ENCODE measurements around the gene RHOBTB3.

The RHOBTB3 gene

DNA sequence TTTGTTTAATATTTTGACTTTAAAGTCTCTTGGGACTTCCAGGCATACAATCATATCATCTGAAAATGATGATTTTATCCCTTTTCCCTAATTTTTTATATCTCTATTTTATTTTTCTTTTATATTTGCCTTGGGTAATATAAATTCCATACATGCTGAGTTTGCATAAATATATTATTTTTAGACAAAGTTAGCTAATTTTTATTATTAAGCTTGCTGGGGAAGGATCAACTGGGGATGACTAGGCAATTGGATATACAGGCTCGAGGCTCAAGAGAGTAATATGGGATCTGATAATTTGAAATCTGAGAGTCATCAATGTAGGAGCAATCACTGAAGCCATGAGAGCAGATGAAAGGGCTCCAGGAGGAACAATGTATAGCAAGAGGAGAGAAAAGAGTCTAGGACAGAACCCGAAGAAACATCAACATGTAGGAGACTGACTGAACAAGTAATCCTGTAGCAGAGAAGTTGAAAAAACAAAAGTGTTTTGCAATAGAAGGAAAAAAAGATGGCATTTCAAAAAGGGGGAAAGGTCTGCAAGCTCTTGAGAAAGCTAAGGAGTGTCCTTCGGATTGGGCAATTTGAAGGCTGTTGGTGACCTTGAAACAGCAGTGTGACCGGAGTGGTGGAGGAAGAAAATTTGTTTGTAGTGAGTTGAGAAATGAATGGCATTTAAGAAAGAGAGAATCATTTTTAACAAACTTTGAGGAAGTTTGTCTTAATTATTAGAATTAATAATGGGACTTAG is 17.0 kb upstream of the RHOBTB3 start:
- no peak for DNase-seq

DNA sequence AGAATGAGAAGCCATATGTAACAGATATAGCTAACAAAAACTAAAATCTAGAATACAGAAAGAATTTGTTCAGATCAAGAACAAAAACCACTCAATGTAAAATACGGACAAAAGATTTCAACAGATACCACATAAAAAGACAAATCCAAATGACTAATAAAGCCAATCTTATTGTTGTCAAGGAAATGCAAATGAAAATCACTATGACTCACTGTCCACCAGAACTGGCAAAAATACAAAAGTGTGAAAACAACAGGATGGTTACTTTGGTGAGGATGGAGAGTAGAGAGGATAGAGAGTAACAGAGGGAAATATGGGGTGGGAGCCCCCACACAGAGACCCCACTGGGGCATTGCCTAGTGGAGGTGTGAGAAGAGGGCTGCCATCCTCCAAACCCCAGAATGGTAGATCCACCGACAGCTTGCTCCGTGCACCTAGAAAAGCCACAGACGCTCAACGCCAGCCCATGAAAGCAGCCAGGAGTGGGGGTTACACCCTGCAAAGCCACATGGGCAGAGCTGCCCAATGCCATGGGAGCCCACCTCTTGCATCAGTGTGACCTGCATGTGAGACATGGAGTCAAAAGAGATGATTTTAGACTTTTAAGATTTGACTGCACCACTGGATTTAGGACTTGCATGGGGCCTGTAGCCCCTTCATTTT is 15.2 kb upstream of the RHOBTB3 start:
- DNase-seq: no peak

GRCh38 chr5:95717439-95717838 is 13.7 kb upstream of the RHOBTB3 start:
- no peak for DNase-seq

DNA sequence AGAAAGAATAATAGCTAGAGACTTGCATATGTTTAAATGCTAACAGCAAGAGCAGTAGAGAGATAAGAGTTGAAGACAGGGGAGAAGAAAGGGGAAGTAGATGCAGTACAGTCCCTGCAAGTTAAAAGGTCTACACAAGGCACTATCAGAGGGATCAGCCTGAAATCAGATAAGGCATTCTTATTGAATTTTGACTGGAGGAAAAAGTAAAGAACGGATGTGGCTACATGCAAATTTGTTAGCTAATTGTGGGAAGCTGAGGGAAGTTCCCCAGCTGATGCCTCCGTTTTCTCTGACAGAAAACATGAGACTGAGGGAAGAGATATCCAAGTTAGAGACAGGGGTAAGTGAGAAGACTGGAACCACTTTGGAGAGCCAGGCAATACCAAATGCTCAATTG is 12.9 kb upstream of the RHOBTB3 start:
- peak; percentile 79 for DNase-seq

- no peak for DNase-seq
Observed at GRCh38 chr5:95718738-95719137, 12.4 kb upstream of the RHOBTB3 start.

GRCh38 chr5:95720094-95720786 is 10.9 kb upstream of the RHOBTB3 start:
- no peak for DNase-seq

DNA sequence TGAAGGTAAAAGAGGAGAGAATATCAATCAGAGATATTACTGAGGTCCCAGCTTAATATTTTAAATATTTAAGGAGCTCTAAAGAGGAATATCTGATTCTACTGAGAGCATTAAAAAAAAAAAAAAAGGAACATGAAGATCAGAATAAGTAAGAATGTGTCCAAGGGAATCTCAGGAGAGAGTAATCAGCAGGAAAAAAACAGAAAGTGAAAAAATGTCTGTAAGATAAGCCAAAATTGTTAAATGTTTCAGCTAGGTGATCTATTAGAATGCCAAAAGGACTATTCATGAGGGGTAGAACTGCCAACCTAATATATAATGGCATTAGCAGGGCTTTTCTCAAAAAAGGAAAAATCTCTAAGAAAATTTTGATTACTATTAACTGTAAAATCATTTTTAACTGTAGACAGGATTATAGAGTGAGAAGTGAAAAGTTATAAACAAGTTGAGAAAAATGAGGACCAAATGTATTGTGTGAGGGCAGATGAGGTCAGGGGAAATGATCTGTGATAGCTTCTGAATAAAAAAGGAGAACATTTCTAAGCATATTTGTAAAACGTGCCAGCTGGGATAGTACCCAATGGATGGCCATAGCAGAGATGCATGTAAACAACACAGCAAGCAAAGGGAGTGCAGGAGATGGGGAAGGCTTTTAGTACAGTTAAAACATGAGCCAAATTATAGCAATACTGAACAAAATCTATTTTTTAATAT is 9.4 kb upstream of the RHOBTB3 start:
- DNase-seq: no peak

GRCh38 chr5:95723632-95724369 is 7.3 kb upstream of the RHOBTB3 start:
- DNase-seq: peak; percentile 83

GRCh38 chr5:95725071-95725820 is 5.9 kb upstream of the RHOBTB3 start:
- DNase-seq: peak; percentile 53

GRCh38 chr5:95725937-95726810 is 5.0 kb upstream of the RHOBTB3 start:
- DNase-seq: no peak

- DNase-seq: no peak
Observed at GRCh38 chr5:95726811-95727763, 4.0 kb upstream of the RHOBTB3 start.

DNA sequence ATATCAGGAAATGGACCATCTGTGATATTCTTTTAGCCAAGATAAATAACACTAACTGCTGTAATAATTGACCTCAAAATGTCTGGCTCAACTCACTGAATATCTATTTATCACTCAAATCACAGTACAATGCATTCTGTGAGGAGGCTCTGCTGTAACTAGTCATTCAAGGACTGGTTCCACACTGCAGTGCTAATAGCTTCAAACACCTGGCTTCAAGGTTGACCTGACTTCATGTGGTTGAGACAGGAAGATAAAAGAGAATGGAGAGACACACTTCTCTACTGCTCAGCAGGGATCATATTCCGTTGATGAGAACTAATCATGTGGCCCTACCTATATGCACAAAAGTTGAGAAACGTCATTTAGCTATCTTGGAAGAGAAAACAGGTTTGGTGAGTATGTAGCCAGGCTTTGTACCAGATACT is 3.4 kb upstream of the RHOBTB3 start:
- no peak for DNase-seq

DNA sequence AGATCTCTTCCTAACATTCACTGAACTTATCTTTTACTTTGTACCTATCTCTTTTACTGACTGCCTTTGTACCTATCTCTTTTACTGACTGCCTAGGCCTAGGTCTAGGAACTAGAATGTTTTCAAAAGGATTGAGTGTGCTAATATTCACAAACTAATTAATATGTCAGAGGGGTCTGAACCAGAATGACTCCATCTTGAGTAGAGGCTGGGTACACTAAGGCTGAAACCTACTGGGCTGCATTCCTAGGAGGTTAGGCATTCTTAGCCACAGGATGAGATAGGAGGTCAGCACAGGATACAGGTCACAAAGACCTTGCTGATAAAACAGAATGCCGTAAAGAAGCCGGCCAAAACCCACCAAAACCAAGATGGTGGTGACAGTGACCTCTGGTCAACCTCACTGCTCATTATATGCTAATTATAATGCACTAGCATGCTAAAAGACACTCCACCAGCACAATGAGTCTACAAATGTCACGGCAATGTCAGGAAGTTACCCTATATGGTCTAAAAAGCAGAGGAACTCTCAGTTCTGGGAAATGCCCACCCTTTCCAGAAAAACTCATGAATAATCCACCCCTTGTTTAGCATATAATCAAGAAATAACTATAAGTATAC is 2.5 kb upstream of the RHOBTB3 start:
- peak; percentile 89 for DNase-seq

- DNase-seq: no peak
Observed at GRCh38 chr5:95729115-95730010, 1.8 kb upstream of the RHOBTB3 start.

DNA sequence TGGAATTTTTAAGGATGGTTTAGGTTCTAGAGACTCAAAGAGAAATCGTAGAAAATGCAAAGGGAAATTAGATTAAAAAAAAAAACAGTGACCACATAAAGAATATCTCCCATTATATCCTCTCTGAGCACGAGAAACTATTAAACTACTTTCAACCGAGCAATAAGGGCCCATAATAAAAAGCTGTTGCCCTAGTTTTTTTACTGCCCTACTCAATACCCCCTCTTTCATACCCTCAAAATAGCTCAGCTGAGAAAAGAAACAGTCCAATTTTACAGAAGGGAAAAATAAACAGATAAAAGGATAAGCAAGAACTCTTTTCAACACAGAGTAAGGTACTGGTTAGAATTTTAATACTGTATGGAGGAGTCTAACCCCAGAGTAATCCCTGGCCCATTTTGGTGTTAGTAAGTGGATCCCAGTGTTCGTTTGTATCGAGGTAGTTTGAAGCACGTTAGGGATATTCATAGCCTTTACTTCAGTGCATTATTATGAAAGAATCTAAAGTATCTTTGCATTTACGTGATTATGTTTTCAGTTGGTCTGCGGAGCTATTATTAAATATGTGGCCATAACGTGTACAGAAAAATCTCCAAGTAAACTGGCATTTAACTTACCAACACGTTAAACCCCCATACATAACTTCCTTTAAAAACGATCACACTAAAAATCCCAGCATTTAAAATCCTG is 980 bp upstream of the RHOBTB3 start:
- peak; percentile 36 for DNase-seq

DNA sequence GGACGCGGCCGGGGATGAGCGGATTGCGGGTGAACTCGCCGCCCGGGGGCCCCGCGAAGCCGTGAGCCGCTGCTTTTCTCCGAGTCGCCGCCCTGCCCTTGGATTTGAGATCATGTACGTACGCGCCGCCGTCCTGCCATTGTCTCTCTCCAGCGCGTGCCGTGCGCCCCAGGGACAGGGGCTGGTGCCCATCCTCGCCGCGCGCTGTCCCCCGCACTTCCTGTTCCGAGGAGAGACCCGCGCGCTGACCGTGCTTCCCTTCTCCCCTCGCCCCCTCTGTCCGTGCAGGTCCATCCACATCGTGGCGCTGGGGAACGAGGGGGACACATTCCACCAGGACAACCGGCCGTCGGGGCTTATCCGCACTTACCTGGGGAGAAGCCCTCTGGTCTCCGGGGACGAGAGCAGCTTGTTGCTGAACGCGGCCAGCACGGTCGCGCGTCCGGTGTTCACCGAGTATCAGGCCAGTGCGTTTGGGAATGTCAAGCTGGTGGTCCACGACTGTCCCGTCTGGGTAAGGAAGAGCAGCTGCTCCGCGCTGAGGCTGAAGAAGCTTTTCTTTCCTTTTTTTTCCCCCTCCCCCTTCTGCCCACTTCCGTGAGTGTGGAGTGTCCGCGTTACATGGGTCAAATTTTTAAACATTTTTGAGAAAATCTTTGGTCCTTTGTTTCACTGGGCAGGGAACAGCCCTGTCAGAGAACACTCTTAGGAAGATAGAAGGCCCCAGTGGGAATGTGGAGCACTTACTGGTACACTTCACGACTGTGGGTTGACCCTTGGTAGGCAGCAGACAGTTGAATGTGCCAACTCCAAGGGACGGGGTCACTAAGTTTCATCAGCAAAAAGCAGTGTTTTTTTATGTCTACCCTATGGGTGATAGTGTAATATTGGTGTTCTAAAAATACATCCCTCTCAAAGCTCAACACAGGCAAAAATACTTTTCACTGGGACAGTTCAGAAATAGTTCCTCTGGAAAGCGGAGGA is 727 bp downstream of the RHOBTB3 start:
- peak; percentile 67 for DNase-seq
